Measurements from ENCODE around the gene CAPS.

- TF ChIP-seq CTCF (conservative IDR thresholded peaks at IDR 0.05; ENCODE audit: low read depth, low read length) = no peak
- TF ChIP-seq EZH2 (IDR thresholded peaks at IDR 0.05; ENCODE audit: borderline replicate concordance, low read depth, low read length, poor library complexity, severe bottlenecking) = no peak
Measured at GRCh38 chr19:5917431-5918107, 3.5 kb downstream of the CAPS start.
